Adipocyte (in vitro differentiated cells): Measurements from ENCODE around the gene NDUFB5.
"Not testable (repeated sequence)": the region's sequence is repeated elsewhere in the genome, so short reads cannot be mapped to it uniquely, and the experiment has no call there.

ENCODE experiments used
- DNase-seq: peaks from one replicate; pipeline ENCODE4 v3.0.0-alpha.2; 2015; ENCODE audit warnings: low read depth
- H3K27me3 ChIP-seq: replicated peaks from 2 replicates; pipeline ENCODE4 v1.7.0; 2013; ENCODE audit warnings: mild to moderate bottlenecking, low read length, moderate library complexity; ENCODE audit not compliant: control insufficient read depth, insufficient read depth
- H3K36me3 ChIP-seq: 2 replicates; pipeline ENCODE4 v1.7.0; 2013; ENCODE audit warnings: low read length, mild to moderate bottlenecking, moderate library complexity; ENCODE audit not compliant: control insufficient read depth, insufficient read depth, severe bottlenecking
- H3K4me1 ChIP-seq: 2 replicates; pipeline ENCODE4 v1.7.0; 2013; ENCODE audit warnings: mild to moderate bottlenecking, low read length, moderate library complexity; ENCODE audit not compliant: control insufficient read depth, insufficient read depth
- H3K4me3 ChIP-seq: 2 replicates; pipeline ENCODE4 v1.7.0; 2013; ENCODE audit warnings: mild to moderate bottlenecking, low read length, moderate library complexity
- H3K9ac ChIP-seq: 2 replicates; pipeline ENCODE4 v1.7.0; 2013; ENCODE audit warnings: mild to moderate bottlenecking, low read length, moderate library complexity
- H3K9me3 ChIP-seq: 2 replicates; pipeline ENCODE4 v1.7.0; 2013; ENCODE audit warnings: mild to moderate bottlenecking, low read length, moderate library complexity; ENCODE audit not compliant: control insufficient read depth

The NDUFB5 gene

GRCh38 chr3:179642871-179643270, 38.3 kb downstream of the NDUFB5 start:
- no peaks in the 10 kb centered on the region for H3K27me3 ChIP-seq
- DNase-seq = no peak

GRCh38 chr3:179643837-179644236, 39.2 kb downstream of the NDUFB5 start:
- not testable (repeated sequence) for H3K9me3 ChIP-seq, H3K4me1 ChIP-seq, H3K4me3 ChIP-seq, H3K27me3 ChIP-seq, H3K36me3 ChIP-seq, DNase-seq, H3K9ac ChIP-seq

More at GRCh38 chr3:179642871-179643270, 38.3 kb downstream of the NDUFB5 start:
- Histone ChIP-seq H3K4me3 (no peak overlapping the region), H3K36me3 (no peaks in the 10 kb centered on the region), H3K9me3 (no peaks in the 10 kb centered on the region), H3K4me1 (no peaks in the 10 kb centered on the region), H3K9ac (no peak overlapping the region)

GRCh38 chr3:179646177-179646576, 41.6 kb downstream of the NDUFB5 start:
- Histone ChIP-seq H3K9ac (no peak overlapping the region), H3K27me3 (no peaks in the 10 kb centered on the region), H3K9me3 (no peaks in the 10 kb centered on the region), H3K4me1 (no peaks in the 10 kb centered on the region), H3K4me3 (no peak overlapping the region), H3K36me3 (no peaks in the 10 kb centered on the region)
- DNase-seq = no peak

GRCh38 chr3:179651687-179652446, 47.3 kb downstream of the NDUFB5 start:
- Histone ChIP-seq H3K9me3 (no peaks in the 10 kb centered on the region), H3K36me3 (no peaks in the 10 kb centered on the region), H3K4me3 (peak overlapping the region; percentile 80), H3K9ac (peak overlapping the region; percentile 77), H3K4me1 (peaks cover 12% of the 10 kb centered on the region), H3K27me3 (no peaks in the 10 kb centered on the region)
- no peak for DNase-seq

GRCh38 chr3:179652447-179653095, 48.0 kb downstream of the NDUFB5 start, which contains the start of gene USP13:
TSS of gene USP13 (plus strand) at chr3:179653040. CDS start at chr3:179653226, 186 bp downstream.
- peaks cover 12% of the 10 kb centered on the region for H3K4me1 ChIP-seq
- H3K4me3 ChIP-seq = peak within 1 kb of the TSS; percentile 92
- H3K27me3 ChIP-seq = no peaks in the 10 kb centered on the region
- peak within 1 kb of the TSS; percentile 95 for H3K9ac ChIP-seq
- no peaks in the 10 kb centered on the region for H3K36me3 ChIP-seq
- no peaks in the 10 kb centered on the region for H3K9me3 ChIP-seq
- DNase-seq = peak; percentile 93

GRCh38 chr3:179653096-179653797, 48.7 kb downstream of the NDUFB5 start:
- H3K9me3 ChIP-seq = no peaks in the 10 kb centered on the region
- no peaks in the 10 kb centered on the region for H3K27me3 ChIP-seq
- peak overlapping the region; percentile 92 for H3K4me3 ChIP-seq
- no peaks in the 10 kb centered on the region for H3K36me3 ChIP-seq
- peaks cover 12% of the 10 kb centered on the region for H3K4me1 ChIP-seq
- H3K9ac ChIP-seq = peak overlapping the region; percentile 95
- peak; percentile 87 for DNase-seq

- peak overlapping the region; percentile 92 for H3K4me3 ChIP-seq
Measured at GRCh38 chr3:179655236-179655635, 50.6 kb downstream of the NDUFB5 start.

GRCh38 chr3:179658606-179659005, 54.0 kb downstream of the NDUFB5 start:
- Histone ChIP-seq H3K9me3 (no peaks in the 10 kb centered on the region), H3K27me3 (no peaks in the 10 kb centered on the region), H3K9ac (no peak overlapping the region), H3K4me1 (peaks cover 12% of the 10 kb centered on the region), H3K36me3 (no peaks in the 10 kb centered on the region), H3K4me3 (no peak overlapping the region)
- DNase-seq = no peak

More at GRCh38 chr3:179655236-179655635, 50.6 kb downstream of the NDUFB5 start:
- Histone ChIP-seq H3K27me3 (no peaks in the 10 kb centered on the region), H3K9ac (no peak overlapping the region), H3K4me1 (peaks cover 12% of the 10 kb centered on the region), H3K9me3 (no peaks in the 10 kb centered on the region), H3K36me3 (no peaks in the 10 kb centered on the region)
- no peak for DNase-seq

- no peak overlapping the region for H3K9ac ChIP-seq
- no peak overlapping the region for H3K4me3 ChIP-seq
- no peaks in the 10 kb centered on the region for H3K27me3 ChIP-seq
- no peaks in the 10 kb centered on the region for H3K36me3 ChIP-seq
- no peaks in the 10 kb centered on the region for H3K4me1 ChIP-seq
- H3K9me3 ChIP-seq = no peaks in the 10 kb centered on the region
- no peak for DNase-seq
Measured at GRCh38 chr3:179660872-179661271, 56.3 kb downstream of the NDUFB5 start.

- H3K9ac ChIP-seq = no peak overlapping the region
- H3K27me3 ChIP-seq = no peaks in the 10 kb centered on the region
- H3K9me3 ChIP-seq = no peaks in the 10 kb centered on the region
- H3K4me3 ChIP-seq = no peak overlapping the region
- no peak for DNase-seq
- H3K36me3 ChIP-seq = no peaks in the 10 kb centered on the region
- H3K4me1 ChIP-seq = peaks cover 6% of the 10 kb centered on the region
Measured at GRCh38 chr3:179661777-179662176, 57.2 kb downstream of the NDUFB5 start.

GRCh38 chr3:179663093-179663492, 58.5 kb downstream of the NDUFB5 start:
- Histone ChIP-seq H3K9ac (no peak overlapping the region), H3K36me3 (no peaks in the 10 kb centered on the region), H3K9me3 (no peaks in the 10 kb centered on the region), H3K4me1 (peaks cover 7% of the 10 kb centered on the region), H3K27me3 (no peaks in the 10 kb centered on the region), H3K4me3 (no peak overlapping the region)
- DNase-seq = no peak
